HG02798 (cell line): Measurements from ENCODE around the gene PPP4C.
"Not testable (repeated sequence)": the region's sequence is repeated elsewhere in the genome, so short reads cannot be mapped to it uniquely, and the experiment has no call there.

Source experiments
- ATAC-seq: cut with Tn5 transposase; IDR thresholded peaks from one replicate; pipeline ENCODE4 v1.9.1; 2021; ENCODE audit warnings: mild to moderate bottlenecking; ENCODE audit not compliant: unreplicated experiment, poor library complexity

Gene PPP4C

DNA sequence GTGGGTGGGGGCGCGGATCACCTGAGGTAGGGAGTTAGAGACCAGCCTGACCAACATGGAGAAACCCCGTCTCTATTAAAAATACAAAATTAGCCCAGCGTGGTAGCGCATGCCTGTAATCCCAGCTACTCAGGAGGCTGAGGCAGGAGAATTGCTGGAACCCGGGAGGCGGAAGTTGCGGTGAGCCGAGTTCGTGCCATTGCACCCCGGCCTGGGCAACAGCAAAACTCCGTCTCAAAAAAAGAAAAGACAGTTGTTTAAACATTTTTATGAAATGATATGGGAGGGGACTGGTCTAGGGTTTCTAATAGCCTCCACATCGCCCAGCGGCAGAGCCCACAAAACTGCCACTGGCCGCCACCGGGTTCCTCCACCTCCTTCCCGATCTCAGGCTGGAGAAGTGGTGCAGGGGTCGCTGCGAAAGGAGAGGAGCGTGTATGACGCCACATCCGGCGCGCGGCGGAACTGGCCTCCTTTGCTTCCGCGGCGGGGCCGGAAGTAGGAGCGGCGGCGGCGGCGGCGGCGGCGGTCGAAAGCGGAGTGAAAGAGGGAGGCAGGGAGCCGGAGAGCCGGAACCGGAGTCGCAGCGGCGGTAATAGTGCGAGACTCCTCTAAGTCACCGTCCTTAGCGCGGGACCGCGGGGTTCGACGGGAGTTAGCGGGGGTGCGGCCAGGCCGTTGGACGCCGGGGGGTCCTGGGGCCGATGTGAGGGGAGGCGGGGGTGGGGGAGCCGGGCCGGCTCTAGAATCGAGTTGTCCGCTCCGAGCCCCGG, at the start of gene PPP4C:
Gene PPP4C, plus strand, starts transcription at position 492 of the 773 bp plus-strand sequence. CDS start 384 bp downstream, outside the sequence.
- peak; percentile 85 for ATAC-seq

DNA sequence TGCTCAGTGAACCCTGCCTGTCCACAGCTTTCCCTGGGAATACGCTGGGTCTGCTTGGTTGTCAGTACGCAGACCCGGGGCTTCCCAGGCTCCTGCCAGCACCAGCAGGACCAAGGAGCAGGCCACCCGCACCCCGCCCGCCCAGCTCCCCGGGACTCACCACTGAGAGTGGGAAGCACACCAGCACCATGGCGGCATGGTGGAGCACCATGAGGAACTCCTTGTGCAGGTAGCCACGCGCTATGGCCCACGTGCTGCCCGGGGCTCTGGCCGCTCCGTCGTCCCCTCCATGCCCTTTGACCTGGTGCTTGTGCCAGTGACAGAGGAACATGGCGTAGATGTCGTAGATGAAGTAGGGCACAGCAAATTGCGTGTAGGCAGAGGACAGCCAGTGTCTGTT, 49.3 kb upstream of the PPP4C start:
- ATAC-seq = no peak

DNA sequence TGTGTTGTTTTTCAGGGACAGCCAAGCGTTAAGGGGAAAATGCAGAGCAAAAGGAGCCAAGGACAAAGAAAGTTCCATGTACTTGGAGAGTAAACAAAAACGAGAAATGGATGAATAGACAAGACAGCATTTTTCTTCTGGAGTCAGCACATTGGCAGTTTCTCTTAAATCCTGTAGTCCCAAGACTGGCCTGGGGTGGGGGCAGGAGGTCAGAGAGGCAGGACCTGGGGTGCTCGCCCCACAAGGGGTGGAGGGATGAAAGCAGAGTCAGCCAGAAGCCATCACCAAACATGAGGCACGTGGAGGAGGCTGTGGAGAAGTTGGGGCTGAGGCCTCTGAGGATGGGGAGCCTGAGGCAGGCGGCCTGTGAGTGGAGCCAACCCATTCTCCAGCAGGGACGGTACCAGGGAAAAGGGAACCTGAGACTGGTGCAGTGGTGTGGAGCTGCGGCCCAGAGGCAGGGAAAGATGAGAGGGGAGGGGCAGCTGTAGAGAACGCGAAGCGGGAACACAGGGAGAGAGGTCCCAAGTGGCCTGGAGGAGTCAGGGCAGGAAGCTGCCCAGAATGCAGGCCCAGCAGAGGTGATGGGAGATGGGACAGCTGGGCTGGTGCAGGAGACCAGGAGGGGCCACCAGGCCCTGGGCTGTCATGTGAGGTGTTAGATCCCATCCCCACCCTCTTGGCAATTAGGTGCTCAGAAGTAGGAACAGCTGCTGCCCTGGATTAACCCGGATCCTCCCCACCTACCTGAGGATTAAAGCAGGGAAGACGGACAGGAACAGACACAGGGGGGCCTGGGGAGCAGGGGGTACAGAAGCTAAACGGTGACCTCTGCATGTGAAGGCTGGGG, 48.0 kb upstream of the PPP4C start:
- no peak for ATAC-seq

DNA sequence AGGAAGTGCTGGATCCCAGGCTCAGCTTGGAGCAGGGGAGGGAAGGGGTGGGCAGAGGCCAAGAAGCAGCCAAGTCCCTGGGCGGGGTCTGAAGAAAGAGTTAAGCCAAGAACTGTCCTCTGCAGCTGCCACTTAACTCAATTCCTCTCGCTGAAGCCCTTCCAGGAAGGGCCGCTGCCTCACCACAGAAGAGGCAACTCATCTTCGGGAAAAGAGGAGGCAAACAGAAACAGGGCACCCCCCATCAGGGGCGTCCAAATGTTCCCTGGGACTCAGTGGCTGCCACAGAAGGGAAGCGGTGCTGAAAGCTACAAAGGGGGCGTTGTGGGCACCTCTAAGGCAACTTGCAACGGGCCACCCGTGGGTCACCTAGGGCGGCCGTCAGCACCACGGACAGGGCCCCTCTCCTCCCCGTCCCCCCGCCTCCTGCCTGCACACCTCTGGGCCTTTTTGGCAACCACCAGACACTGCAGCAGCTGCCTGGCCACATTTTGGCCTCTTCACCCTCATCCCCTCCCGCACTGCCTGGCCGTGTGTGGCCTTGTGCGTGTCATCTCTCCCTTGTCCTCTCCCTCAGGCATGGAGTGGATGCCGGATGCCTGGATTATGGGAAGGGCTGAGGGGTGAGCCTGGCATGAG, 47.2 kb upstream of the PPP4C start:
- no peak for ATAC-seq

DNA sequence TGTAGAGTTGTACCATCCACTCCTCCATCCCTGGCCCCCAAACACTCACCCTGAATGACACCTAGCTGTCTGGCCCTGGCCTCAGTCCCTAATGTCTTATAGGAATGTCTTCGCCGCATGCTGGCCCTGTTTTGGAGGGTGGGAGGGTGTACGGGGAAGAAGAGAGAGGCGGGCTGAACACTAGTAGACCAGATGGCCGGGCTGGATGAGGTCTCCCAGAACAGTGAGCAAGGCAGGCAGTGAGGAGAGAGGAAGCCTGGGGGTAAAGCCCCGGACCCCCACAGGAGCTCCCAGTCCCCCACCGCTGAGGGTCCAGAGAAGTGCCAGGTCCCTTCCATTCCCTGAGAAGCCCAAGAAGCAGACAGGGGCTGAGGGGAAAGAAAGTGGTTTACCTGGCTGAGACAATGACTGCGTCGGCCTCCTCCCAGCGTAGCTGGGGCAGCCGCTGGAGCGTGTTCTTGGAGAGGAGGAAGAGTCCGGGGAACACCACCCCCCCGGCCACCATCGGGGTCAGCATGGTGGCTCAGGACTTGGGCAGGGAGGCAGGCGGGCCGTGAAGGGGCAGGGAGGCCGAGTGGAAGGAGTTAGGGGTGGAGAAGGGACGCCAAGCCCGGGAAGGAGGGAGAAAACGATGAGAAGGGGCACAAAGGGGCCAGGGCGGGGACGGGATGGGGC, 45.6 kb upstream of the PPP4C start:
- ATAC-seq = no peak

DNA sequence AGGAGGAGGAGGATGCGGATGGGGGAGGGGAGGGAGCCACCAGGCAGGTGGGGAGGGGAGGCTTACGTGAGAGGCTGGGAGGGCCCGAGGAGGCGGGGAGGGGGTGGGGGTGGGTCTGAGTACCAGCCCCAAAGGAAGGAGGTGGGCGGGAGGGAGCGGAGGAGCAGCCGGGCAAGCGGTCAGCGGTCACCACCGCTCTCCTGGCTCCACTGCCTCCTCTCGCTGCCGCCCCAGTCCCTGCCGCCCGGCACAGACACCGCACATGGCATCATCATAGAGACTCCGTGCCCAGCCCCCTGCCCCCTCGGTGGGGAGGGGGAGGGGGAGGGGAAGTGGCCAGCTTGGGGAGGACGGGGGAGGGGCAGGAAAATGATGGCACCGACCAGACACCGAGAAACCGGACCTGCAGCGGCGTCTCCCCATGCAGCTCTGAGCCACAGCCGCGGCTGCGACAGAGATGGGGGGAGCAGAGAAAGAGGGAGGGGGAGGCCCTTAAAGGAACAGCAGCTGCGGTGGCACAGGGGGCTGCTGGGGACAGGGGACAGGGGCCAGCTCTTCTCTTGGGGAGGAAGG, 44.9 kb upstream of the PPP4C start, which contains the start of gene TLCD3B:
Gene TLCD3B, minus strand, starts transcription at position 431 of the 573 bp plus-strand sequence. CDS start 744 bp downstream, outside the sequence.
- ATAC-seq = no peak

DNA sequence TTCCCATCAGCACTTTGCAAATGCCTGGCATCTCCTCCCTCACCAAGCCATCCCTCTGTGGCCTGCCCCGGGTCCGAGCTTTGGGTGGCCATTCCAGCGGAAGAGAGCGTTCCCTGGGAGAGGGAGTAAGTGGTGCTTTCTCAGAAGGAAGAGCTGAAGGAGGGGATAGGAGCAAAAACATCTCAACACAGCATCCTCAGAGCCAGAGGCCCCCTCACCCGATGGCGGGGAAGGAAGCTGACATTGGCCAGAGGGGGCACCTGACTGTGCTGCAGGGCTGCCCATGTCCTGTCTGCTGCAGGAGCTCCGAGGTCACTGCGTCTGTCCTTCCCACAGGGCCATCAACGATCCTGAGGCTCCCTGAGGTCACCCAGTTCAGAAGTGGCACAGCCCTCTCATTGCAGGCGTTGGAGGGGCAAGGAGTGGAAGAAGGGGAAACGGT, 44.3 kb upstream of the PPP4C start:
- ATAC-seq = no peak

DNA sequence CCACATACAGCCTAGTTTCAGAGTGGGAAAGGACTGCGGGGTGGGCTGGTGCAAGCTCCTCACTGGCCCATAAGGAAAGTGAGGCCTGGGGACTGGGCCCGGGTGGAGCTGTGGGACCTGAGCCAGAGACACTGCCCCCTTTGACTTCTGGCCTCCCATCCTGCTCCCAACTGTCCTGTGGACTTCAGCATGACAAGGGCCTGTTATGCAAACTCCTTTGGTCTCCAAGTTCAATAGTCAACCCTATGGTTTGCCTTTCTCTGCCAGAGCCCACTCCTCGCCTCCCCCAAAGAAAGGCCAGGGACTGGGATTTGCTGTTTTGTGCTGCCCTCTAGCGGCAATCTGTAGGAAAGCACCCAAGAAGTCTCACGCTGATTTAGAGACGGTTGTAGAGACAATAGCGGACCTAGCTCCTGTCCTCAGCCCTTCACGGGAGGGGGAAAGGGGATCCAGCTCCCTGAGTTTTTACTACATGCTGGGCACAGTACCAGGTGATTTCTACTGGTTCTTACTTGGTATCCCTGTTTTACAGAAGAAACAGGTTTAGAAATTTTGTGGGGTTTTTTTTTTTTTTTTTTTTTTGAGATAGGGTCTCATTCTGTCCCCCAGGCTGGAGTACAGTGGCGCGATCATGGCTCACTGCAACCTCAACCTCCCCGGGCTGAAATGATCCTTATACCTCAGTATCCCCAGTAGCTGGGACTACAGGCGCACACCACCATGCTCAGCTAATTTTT, 43.5 kb upstream of the PPP4C start:
- ATAC-seq = no peak

DNA sequence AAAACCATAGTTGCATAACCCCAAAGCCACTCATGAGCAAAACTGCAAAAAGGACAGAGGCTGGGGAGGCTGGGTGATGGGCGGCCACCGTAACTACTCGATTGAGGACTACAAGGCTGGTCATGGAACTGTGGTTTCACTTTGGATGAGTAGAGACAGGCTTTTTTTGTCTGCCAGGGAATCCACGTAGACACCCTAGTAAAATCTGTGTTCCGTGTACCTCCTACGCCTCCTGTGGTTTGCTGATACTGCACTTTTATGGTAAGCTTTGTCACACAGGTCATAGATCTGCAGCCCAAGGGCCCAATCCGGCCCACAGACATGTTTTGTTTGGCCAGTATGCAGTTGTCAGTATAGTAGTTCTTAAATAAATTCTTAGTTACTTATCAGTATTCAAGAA, 42.5 kb upstream of the PPP4C start:
- no peak for ATAC-seq

DNA sequence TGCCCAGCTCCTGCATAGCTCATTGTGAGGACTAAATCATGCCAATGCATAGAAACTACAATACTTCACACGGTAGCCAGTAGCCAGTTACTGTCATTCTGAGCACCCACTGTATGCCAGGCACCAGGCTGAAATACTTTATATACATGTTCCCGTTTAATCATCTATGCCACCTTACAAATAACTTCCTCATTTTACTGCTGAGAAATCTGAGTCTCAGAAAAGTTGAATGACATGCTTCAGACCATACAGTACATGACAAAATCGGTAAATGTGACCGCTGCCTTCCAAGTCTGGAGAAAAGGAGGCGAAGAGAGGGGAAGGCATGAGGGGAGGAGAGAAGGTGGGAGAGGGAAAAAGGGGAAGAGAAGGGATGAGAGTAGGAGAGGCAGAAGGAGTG, 35.6 kb upstream of the PPP4C start:
- no peak for ATAC-seq

DNA sequence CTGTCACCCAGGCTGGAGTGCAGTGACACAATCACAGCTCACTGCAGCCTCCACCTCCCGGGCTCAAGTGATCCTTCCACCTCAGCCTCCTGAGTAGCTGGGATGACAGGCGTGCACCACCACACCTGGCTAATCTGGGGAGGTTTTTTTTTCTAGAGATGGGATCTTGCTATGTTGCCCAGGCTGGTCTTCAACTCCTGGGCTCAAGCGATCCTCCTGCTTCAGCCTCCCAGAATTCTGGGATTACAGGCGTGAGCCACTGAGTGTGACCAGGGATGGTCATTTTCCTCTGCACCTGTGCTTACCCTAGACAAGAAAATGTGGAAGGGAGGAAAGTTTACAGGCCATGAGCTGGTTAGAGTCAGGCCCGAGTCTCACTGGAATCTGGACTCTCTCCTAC, 35.1 kb upstream of the PPP4C start:
- not testable (repeated sequence) for ATAC-seq

DNA sequence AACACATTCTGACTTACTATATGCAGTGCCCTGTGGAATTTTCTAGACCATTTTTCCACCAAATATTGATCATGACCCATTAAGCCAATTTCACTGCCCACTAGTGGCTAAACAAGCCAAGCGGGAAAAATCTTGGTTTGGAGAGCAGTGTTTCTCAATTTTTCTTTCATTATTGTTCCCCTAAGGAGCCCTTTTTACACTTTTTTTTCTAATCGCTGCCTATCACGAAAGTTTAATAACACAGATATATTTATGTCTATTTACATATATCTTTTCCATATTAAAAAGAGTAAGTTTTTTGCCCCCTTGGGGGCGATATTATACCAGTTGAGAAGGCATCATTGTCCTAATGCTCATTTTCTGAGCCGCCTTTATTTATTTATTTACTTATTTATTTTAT, 34.0 kb upstream of the PPP4C start:
- ATAC-seq = no peak

DNA sequence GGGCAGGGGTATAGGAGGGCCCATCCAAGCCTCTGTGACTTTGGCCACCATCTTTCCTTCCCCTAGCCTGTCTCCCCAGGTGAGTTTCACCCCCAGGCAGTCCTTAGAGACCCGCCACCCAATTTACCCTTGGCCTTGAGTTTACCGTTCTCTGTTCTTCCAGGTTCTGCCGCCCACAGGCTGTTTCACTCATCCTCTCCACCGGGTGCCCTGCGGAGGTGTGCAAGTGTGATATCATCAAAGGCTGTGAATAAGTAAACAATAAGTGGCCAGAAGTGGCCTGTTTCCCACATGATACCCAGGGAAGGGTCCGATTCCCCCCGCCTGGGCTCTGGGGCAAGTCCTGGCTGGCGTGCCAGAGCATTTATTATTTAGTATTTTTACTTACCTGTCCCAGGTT, 29.6 kb upstream of the PPP4C start:
- no peak for ATAC-seq

DNA sequence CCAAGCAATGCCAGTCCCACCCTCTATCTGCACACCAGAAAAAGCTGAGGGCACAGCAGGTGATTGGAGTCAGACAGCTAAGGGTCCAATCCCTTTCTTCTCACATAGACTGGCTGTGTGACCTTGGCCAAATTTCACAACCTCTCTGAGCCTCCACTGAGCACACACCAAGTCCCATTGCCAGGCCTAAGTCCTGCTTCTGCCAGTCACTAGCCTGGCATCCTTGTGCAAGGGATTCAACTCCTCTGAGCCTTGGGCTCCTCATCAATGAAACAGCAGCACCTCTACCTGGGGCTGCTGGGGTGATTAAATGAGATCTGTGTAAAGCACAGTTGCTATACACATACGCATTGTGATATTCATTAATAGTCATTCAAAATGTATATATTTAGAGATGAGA, 29.2 kb upstream of the PPP4C start:
- ATAC-seq = no peak

DNA sequence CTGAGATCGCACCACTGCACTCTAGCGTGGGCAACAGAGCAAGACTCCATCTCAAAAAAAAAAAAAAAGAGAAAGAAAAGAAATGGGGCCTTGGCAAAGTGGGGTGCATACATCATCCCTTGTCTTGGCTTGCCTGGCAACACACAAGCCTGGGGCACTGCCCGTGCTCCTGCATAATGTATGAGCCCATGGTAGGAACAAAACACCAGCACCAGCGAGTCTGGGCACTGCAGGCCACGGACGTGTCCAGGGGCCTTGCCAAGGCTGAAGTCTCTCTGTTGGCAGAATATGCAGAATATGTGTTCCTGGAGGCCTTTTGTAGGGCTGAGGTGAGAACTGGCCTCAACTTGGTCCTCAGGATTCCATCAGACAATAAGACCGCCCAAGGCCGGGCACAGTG, 25.9 kb upstream of the PPP4C start:
- ATAC-seq = no peak

DNA sequence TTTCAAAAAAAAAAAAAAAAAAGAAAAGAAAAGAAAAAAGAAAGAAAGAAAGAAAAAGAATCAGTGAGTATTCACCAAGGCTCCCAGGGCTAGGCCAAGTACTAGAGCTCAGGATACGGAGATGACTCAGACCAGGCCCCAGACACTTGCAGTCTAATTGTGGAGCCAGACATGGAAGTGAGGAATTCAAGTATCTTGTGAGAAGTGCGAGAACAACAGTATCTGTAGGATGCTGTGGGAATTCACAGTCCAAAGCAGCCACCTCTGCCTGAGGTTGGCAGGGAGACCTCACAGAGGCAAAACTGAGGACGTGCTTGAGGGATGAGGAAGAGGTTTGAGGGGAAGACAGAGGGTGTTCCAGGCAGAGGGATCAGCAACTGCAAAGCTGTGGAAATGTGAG, 24.3 kb upstream of the PPP4C start:
- no peak for ATAC-seq

DNA sequence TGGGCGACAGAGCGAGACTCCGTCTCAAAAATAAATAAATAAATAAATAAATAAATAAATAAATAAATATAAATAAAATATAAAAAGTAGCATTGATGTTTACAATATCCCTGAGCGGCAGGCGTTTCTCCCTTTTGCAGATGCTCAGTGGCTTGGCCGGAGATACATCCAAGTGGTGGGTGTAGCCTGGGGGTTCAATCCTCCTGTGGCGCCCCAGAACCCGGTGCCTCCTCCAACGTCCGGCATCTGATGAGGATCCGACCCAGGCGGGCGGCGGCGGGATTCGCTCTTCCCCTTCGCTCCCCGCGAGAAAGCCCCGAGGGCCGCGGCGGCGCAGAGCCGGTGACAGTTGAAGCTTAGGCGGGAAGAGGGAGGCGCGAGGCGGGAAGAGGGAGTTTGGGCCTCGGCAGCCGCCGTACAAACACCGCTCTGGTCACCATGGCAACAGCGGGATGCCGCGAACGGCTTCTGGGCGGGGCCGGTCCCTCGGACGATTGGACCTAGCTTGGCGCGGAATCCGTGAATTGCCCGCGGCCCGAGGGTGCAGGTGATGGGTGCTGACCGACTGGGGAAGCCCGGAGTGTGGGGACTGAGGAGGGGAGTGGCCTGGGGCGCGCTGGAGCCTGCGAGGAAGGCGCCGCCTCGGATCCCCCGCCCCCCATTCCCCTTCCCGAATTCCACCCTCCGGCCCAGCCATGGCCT, 23.0 kb upstream of the PPP4C start:
- peak; percentile 81 for ATAC-seq

DNA sequence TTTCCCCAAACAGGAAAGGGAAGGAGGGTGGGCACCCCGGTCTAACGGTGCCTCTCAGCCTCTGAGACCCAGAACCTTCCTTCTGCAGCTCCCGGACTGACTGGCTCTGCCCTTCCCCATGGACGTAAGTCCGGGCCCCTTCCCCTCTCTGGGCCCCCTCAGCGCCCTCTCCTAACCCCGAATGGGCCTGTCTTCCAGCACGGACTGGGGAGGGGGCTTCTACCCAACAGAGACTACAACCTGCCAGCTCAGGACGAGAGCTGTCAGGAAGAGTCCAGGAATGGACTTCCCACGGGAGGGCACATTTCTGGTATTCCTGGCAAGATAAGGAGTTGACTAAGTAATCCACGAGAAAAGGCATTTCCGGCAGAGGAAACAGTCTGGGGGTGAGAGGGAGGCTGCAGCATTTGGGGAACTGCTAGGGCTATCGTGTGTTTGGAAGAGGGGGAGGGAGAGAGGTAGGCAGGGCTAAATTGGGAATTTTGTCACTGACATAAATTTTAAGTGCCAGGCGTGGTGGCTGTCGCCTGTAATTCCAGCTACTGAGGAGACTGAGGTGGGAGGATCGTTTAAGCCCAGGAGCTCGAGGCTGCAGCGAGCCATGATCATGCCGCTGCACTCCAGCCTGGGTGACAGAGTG, 22.3 kb upstream of the PPP4C start:
- ATAC-seq = no peak
